ENCODE results near the gene NOXRED1.
A peak's percentile ranks its signal among the peaks of the same experiment; 100 is the strongest.
"Not testable (repeated sequence)": the region's sequence is repeated elsewhere in the genome, so short reads cannot be mapped to it uniquely, and the experiment has no call there.

Gene NOXRED1

GRCh38 chr14:77423423-77423822 is at the start of gene NOXRED1:
Gene NOXRED1, minus strand, starts transcription at chr14:77423523. Its CDS starts 634 bp downstream, at chr14:77422889.
- no peak for DNase-seq

GRCh38 chr14:77470224-77470870 is 47.0 kb upstream of the NOXRED1 start:
- no peak for DNase-seq

DNA sequence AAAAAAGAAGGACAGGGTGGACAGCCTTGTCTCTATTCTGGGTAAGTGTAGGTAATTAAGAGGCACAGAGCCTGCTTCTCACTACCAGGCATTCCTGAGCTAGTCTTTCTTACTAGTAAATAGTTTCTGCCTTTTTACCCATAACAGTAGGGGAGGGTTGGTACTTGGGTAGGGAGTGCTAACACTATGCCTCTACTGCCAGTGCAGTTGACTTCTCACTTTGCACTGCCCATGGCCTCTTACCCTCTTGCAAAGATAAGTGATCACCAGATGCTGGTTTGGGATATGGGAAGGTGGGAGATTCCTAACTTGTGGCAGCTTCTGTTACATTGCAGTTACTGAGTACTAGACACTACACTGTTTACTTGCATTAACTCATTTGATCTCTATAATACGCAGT is 46.2 kb upstream of the NOXRED1 start:
- DNase-seq = no peak

DNA sequence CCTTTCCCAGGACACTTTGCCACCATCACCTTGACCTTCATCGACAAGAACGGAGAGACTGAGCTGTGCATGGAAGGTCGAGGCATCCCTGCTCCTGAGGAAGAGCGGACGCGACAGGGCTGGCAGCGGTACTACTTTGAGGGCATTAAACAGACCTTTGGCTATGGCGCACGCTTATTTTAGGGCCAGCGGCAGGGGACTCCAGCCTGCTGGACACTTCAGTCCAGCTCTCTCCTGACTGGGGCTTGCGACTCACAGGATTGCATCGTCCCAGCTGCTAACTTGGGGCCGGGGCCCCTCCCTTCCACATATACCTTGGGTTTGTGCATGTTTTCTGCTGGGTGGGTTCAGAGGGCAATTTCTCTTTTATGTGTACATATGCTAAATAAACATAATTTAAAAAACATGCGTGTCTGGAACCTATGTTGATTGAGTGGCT is 45.8 kb upstream of the NOXRED1 start:
- no peak for DNase-seq

DNA sequence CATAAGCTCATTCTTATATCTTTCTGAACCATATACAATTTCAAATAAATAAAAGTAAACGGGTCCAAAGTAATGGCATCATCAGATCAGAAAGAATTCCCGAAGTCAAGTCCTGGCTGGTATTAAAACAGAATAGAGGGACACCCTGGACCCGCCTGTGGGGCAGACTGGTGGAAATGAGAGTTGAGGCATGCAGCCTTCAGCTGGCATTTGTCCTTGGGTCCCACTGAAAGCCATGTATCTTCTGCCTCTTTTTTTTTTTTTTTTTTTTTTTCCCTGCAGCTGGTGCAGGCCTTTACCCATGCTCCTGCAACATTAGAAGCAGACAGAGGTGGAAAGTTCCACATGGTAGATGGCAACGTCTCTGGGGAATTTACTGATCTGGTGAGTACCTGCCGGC is 44.5 kb upstream of the NOXRED1 start:
- DNase-seq = no peak

GRCh38 chr14:77459072-77459723 is 35.9 kb upstream of the NOXRED1 start:
- peak; percentile 78 for DNase-seq

- DNase-seq = peak; percentile 58
Measured at GRCh38 chr14:77458249-77458950, 35.1 kb upstream of the NOXRED1 start.

GRCh38 chr14:77457522-77458248 is 34.4 kb upstream of the NOXRED1 start, which contains the start of the genes AHSA1 and VIPAS39:
Gene AHSA1, plus strand, starts transcription at chr14:77458093. Its CDS starts 97 bp downstream, at chr14:77458190.
Gene VIPAS39, minus strand, starts transcription at chr14:77457601. Its CDS starts 3,499 bp downstream, at chr14:77454102.
- peak; percentile 98 for DNase-seq

GRCh38 chr14:77457115-77457521 is 33.8 kb upstream of the NOXRED1 start:
- DNase-seq = no peak

DNA sequence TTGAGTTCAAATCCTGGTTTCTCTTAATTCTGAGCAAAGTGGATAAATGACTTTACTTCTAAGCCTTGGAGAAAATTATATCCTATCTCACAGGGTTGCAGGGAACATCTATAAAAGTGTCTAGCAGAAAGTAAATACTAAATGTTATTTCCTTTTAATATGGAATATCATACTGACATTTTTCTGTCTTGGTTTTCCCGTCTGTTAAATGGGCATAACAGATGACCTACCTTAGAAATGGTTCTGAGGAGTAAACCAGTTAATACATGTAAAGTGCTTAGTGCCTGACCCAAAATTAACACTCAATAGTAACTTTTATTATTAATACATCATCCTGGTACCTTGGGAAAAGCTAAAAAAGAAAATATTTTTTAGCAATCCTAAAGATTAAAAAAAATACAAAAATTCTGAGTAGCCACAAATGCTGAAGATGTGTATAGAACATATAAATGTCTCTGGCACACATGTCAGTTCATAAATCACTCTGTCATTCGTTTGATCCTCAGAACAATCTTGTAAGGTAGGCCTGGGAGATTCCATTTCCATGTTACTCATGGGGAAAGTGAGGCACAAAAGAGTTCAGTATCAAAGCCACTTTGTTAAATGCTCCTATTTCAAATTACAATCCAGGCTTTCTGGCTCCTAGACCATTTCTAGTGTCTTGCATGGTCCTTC is 32.8 kb upstream of the NOXRED1 start:
- no peak for DNase-seq

- no peak for DNase-seq
Measured at GRCh38 chr14:77442196-77442595, 18.9 kb upstream of the NOXRED1 start.

DNA sequence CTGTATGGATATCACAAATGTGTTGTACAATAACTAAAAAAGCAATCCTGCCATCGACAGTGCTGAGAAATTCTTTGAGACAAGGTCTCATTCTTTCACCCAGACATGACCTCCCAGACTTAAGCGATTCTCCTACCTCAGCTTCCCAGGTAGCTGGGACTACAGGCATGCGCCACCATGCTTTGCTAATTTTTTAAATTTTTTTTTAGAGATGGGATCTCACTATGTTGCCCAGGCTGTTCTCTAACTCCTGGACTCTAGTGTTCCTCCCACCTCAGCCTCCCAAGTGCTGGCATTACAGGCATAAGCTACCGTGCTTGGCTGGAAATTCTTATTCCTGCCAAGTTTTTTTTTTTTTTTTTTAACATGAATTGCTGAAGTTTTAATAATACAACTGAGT is 16.5 kb upstream of the NOXRED1 start:
- no peak for DNase-seq

GRCh38 chr14:77438596-77438995 is 15.3 kb upstream of the NOXRED1 start:
- no peak for DNase-seq

DNA sequence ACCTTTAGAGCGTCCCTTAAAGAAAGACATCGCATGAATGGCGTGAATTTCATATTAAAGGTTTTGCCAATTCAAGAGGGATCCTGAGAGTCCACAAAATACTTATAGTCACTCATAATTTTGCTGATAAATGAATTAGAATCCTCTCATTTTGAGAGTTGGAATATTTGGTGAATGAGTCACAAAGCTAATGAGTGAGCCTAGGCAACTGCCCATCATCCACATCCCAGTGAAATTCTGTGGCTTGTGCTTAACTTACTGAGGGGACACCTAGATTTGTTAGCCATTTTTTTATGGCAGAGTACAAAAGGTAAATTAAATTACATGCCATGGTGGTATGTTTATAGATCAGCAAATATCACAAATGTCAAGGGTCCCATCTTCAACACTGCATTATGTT is 12.7 kb upstream of the NOXRED1 start:
- DNase-seq = no peak

DNA sequence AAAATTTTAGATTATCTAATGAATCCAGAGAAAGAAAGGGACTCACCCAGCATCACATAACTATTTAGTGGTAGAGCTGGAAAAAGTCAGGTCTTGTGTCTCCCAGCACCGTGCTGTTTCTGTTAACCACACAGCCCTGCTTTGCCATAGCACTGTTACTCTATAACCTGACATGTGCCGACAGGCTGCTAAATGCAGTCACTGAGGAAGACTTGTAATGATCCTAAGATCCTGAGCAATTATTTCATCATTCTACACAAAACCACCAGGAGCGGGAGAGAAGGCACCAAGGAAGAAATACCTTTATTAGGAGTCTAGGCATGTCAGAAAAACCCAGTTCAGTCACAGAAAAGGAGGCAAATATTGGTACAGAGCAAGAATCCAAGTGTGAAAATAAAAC is 3.1 kb upstream of the NOXRED1 start:
- DNase-seq = no peak

GRCh38 chr14:77424862-77425261 is 1.5 kb upstream of the NOXRED1 start:
- DNase-seq = no peak

- DNase-seq = no peak
Measured at GRCh38 chr14:77421201-77421600, 2.1 kb downstream of the NOXRED1 start.

GRCh38 chr14:77416836-77417235 is 6.5 kb downstream of the NOXRED1 start:
- DNase-seq = no peak

DNA sequence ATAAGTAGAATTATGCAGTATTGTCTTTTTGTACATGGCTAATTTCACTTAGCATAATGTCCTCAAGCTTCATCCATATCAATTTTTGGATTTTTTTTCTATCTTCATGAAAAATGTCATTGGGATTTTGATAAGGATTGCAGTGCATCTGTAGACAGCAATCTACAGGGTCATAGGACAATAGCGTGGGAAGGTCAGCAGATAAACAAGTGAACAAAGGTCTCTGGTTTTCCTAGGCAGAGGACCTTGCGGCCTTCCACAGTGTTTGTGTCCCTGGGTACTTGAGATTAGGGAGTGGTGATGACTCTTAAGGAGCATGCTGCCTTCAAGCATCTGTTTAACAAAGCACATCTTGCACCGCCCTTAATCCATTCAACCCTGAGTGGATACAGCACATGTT is 7.2 kb downstream of the NOXRED1 start:
- DNase-seq = not testable (repeated sequence)

DNA sequence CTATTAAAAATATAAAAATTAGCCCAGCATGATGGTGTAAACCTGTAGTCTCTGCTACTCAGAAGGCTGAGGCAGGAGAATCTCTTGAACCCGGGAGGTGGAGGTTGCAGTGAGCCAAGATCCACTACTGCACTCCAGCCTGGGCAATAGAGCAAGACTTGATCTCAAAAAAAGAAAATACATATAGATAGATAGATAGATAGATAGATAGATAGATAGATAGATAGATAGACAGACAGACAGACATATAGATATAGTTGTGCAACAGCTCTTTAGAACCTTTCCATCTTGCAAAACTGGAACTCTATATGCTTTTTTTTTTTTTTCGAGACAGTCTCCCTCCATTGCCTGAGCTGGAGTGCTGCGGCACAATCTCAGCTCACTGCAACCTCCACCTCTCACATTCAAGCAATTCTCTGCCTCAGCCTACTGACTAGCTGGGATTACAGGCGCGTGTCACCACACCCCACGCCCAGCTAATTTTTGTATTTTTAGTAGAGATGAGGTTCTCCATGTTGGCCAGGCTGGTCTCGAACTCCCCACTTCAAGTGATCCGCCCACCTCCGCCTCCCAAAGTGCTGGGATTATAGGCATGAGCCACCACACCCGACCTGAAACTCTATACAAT is 7.8 kb downstream of the NOXRED1 start:
- DNase-seq = not testable (repeated sequence)

- no peak for DNase-seq
Measured at GRCh38 chr14:77409131-77409533, 14.2 kb downstream of the NOXRED1 start.

- no peak for DNase-seq
Measured at GRCh38 chr14:77407158-77407557, 16.2 kb downstream of the NOXRED1 start.

Measured in activated CD4-positive, alpha-beta T cell treated with anti-CD3 and anti-CD28 coated beads, Interleukin-10, Interleukin-2, amounts not matched to agents 100 ng/mL and 50 ng/mL, durations not matched to agents 16 hours and 8 hours (primary cell).